Stimulated activated CD4-positive, alpha-beta T cell treated with anti-CD3 and anti-CD28 coated beads, Interleukin-1b, Interleukin-23, amount 100 ng/mL, for 1 hour (primary cell): ENCODE measurements around the gene RIPOR2.
"Not testable (repeated sequence)": the region's sequence is repeated elsewhere in the genome, so short reads cannot be mapped to it uniquely, and the experiment has no call there.

ENCODE experiments used
- DNase-seq, 2 donors: peaks; one replicate each; pipeline ENCODE4 v3.0.0-alpha.2; 2020; ENCODE audit warnings: low read depth in 2 of 2

RIPOR2 gene

DNA sequence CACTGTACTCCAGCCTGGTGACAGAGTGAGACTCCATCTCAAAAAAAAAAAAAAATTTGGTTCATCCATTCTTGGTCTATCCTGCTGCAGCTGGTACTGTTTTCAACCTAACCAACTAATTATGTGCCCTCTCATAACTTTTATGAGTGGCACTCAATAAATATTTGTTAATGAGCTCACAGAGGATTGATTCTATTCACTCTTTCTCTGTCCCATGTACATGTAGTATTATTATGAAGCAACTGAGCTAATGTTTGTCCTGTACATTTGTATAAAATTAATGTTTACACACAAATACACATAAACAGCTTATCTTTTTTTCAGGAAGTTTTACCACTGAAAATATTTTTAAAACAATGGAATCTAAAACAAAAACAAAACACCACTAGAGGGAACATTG lies 10.1 kb downstream of the RIPOR2 start:
- no peak for DNase-seq

DNA sequence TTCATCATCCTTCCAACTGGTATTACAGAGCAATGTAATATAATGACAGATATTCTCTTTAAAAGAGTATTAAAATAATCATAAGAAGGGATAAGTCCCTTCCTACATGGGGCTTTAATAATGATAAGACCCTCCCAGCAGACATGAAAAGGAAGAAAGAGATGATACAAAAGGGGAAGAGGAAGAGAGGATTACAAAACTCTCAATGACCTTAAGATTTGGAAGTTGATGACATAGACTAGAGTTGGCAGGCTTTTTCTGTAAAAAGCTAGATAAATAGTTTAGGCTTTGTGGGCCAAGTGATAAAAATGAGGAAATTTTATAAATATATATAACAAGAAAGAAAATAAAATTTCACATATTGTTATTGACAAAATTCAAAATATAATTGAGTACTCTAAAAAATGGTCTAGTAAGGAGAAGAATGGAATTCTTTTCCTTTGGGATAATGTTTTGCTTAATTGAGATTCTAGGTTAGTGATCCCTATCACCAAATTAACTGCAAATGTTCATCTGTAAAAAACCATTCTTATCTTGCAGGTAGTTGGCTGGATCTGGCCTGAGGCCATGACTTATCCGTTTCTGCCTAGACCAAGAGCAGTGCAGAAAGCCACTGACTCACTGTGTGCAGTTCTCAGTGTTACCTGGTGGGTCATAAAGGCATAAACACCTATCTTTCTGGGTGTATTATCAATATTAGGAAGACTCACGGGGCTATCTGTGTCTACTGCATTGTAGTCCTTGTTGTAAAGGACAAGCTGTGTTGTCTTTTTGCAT lies 11.0 kb downstream of the RIPOR2 start:
- no peak for DNase-seq

DNA sequence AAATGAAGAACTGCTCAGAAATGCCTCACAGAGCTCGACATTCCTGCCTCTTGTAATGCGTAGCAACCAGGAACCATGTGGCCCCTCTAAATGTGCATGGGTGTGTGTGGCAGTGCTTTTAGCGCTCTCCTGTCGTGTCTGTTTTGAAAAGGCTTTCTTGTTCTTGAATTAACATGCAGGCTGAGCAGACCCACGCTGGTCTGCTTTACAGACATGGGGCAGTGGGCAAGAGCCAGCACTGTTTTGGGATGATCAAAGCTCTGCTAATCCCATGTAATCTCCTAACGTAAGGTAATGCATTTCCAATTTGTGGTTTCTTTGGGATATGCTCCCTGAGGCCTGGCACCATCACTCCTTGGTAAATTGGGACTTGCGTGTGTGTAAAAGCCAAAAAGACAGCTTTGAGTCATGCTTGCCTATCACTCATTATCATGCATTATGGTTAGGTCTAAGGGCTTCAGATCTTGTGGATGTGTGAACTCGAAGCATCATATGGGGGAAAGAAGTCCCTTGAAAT lies 11.8 kb downstream of the RIPOR2 start:
- DNase-seq: no peak

DNA sequence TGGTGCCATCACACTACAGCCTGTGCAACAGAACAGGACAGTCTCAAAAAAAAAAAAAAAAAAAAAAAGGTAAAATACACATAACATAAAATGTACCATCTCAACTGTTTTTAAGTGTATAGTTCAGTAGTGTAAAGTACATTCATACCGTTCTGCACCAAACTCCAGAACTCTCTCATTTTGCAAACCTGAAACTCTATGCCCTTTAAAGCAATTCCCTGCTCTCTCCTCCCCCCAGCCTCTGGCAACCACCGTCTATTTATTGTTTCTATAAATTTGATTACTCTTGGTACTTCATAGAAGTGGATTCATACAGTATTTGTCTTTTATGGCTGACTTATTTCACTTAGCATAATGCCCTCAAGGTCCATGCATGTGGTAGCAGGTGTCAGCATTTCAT lies 12.9 kb downstream of the RIPOR2 start:
- DNase-seq: no peak

DNA sequence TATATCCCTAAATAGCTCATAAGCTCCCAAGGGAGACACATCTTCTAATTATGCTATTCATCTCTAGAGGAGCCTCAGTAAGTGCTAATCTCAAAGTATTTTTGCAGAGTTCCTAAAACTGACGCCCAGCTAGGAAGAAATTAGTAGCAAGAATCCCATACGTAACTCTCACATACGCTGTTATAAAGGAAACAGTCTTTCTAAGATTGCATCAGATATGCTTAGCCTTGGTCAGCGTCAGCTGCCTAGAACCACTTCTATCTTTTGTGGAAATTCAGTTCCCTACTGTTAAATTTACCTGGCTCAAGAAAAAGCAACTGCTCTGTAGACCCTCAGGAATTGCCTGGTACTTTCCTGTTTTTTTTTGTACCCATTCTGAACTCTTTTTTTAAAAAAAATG lies 13.6 kb downstream of the RIPOR2 start:
- no peak for DNase-seq

DNA sequence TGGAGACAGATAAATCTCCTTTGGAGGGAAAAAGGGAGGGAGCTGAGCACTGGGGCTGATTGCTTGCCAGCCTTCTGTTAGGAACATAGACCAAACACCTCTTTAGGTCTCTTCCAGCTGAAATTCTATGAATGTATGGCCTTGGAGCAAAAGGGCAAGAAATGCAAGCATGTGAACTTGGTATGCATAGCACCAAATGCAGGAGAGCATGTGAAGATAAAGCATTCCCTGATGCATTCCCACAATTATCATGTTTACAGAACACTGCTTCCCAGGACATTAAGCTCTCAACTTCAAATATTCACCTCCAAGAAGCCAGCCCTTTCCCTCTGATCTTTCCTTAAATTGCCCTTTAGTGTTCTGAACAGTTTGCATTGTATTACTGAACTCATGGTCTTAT lies 15.6 kb downstream of the RIPOR2 start:
- no peak for DNase-seq

DNA sequence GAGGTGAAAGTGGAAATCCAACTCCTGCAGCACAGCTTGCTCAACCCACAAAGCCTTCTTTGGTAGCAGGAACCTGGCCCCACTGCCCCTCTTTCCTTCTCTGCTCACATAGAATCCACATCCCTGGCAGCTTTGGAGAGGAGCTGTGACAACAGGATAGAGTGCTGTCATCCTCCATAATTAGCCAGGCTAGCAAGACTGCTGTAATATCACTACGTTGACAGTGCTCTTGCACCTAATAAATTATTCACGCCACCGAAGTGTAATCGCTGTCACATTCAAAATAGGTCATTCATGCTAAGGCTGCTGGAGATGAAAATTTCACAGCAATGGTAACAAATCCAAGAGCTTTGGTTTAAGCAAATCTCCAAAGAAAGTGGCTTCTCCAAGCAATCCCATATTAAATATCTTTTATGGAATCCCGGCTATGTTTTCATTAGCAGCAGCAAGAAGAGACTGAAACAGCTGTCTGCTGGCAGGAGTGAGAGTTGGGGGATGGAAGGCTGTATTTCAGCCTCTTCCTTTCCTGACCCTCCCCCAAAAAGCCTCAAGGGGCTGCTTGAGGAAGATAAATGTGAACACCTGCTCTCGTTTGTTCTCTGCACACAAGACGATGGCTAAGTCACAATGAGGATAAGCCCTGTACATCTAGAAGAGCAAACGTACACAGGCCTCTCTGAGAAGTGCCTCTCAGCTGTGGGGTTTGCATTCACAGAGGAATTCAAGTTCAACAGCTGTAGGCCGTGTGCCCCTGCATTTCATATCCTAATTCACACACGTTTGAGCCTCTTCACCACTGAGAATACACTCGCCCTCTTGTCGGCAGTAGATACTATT lies 16.5 kb downstream of the RIPOR2 start:
- DNase-seq: no peak

DNA sequence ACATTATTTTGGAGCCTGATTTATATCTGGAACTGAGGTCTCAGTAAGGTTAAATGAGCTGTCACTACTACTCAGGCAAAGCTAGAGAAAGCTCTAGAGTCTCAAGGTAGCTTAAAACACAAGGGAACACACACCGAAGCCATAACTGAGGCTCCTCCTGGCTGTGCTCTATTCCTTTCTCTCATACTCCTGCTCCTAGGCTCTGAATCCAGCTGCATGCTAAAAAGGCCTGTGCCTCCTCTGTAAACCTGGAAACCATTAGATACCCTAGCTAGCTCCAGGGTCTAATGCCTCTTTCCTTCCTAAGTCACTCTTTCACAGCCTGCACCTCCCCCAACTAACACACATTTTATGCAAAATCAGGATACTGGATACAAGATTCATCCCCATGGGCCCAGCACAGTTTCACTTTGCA lies 17.1 kb downstream of the RIPOR2 start:
- DNase-seq: no peak

DNA sequence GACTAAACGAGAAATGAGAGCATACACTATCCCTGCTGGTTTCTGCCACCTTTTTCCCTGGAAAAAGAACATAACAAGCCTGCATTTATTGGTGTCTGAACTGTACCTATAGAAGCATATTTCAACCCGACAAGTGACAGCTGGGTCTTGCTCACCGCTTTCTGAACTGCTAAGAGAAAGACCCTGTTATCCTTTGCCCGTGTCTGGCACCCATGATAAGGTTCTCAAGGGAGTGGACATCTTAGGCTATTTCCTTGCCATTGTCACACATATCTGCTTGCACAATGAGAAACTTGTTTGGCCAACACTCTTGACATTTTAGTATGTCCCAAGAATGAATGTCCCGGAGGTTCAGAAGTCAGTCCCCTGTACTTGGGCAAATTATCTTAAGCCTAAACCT lies 19.3 kb downstream of the RIPOR2 start:
- no peak for DNase-seq

DNA sequence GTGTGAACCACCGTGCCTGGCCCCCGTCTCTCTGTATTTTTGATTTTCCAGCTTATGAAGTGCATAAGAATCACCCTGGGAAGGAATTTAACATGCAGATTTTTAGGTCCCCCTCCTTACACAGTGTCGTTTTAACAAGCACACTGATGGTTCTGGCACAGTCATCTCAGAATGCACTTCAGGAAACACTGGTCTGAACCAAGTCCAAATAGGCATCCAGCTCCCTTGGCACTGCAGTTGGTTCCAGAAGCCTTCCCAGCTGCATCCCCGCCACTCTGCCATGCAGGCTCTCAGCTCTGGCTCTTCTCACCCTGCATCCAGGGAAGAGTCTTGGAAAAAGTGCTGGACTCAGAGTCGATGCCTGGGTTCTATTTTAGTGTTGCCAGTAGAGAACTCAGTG lies 20.1 kb downstream of the RIPOR2 start:
- DNase-seq: no peak

DNA sequence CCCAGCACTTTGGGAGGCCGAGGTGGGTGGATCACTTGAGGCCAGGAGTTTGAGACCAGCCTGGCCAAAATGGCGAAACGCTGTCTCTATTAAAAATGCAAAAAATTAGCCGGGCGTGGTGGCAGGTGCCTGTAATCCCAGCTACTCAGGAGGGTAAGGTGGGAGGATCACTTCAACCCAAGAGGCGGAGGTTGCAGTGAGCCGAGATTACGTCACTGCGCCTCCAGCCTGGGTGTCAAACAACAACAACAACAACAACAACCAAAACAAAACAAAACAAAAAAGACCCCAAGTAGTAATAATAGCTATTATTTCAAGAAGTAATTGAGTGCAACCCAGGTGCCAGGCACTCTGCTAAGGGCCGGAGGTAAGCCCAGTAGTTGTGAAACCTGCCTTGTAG lies 21.7 kb downstream of the RIPOR2 start:
- DNase-seq: not testable (repeated sequence)

DNA sequence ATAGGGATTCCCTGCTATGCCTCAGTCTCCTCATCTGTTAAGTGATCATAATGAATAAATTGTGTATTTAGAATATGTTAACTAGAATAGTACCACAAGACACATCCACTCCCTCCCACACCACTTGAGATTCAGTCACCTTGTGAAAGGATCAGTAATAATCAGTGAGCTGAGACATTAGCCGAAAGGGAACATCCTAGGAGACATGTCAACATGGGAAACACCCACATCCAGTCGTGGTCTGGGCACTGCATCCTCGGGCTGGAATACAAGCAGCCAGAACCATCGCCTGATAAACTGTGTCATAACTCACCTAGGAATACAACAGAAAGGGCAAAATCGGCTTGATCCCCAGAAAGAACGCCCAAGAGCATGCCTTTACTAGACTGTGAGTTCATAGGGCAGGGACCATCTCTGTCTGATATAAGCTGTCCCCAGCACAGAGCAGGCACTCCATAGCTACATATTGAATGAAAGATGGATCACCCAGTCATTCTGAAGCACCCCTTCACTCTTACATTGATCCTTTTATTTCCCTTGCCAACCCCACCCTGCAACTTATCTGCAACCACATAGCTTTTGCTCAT lies 23.9 kb downstream of the RIPOR2 start:
- DNase-seq: no peak

DNA sequence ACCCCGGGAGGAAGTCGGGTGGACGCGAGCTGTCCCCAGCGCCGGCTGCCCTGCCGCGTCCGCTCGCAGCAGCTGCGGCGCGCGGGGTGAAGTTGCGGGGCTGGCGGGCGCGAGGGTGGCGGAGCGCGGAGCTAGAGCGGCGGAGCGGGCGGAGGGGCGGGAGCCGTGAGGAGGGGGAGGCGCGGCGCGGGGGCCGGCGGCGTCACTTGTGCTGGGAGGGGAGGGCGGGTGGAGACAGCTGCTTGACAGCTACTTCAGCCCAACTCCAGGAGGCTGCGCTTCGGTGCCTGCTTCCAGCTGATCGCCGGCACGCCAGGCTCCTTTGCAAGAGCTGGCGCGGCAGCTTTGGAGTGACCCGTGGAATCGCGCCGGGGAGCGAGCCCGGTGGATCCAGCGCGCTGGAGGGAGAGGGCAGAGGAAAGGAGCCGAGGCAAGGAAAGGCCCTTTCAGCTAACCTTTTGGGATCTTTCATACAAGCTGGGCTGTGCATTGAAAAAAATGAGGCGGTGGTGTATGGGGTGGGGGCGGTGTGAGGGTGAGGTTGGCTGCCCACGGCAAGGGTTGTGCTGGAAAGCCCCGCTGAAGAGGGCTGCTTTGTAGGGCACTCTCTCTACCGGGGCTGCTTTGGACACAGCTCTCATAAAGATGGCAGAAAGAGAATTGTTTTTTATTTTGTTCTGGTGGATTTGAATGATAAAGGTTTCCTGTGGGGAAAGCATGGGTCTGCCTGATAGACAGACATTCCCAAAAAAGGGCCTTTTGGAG lies 24.6 kb downstream of the RIPOR2 start:
- peak in 1 of 2 donors; percentile 21 for DNase-seq

DNA sequence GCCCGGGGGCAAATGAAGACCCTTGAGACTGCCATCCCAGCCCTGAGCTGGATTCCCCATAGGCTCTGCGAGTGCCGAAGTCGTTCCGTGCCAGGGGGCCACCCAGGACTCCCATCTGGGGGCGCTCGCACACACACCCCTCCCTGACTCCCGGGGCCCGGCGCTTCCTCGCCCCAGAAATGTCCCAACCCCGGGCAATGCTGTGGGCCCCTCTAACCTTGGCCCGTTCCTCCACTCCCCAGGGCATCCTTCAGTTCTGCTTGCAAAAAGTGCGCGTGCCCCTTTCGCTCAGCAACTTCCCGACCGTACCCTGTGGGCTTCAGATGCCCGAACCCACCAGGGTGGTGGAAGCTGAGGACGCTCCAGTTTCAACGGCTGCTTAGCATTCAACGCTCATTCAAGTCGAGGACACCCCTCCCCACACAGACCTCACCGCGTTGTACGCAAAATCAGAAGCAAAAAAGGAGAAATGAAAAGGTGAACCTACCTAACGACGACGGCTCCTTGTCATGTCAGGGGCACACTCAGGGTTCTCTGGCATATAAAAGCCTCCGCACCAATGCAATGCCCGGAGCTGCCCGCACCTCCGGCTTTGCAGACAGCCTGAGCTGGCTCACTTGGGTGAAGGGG lies 25.3 kb downstream of the RIPOR2 start:
- no peak for DNase-seq

DNA sequence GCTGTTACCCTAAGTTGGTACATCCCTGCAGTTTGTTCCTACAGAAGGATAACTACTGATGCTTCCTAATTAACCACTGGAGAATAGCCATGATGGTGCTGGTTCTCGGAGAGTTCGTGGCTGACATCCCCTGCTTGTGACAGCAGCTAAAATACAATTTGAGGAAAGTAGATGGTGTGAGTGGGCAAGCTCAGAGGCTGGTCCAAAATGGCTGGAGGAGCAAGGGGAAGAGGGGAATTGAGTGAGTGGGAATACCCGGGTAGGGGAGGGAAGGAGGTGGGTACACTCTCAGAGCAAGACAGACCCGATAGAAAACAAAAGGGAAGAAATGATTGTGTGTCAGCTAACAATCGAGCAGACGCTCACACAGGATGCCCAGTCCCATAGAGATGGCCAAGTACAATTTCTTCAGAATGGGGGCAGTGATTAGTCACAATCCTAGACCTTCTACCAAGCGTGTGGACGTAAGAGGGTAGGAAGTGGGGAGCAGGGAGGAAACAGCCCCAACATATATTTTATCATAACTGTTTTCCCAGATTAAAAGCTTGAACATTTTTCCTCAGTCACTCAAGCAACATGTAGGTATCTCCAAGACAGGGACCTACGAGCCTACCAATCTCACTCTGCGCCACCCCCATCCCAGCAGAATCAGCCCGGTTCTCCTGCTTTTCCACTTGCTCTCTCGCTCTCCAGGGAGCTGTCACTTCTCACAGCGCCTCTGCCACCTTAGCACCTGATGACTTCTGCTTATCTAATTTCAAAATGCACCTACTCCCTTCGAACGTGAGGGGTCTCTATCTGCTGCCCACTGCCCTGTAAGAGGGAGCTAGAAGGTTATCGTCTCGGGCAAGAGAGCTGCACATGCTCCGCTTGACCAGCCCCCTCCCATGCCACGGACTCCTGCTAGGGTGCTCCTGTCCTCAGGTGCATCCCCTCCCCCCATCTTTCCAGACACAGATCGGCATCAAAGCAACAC lies 26.2 kb downstream of the RIPOR2 start:
- DNase-seq: no peak

DNA sequence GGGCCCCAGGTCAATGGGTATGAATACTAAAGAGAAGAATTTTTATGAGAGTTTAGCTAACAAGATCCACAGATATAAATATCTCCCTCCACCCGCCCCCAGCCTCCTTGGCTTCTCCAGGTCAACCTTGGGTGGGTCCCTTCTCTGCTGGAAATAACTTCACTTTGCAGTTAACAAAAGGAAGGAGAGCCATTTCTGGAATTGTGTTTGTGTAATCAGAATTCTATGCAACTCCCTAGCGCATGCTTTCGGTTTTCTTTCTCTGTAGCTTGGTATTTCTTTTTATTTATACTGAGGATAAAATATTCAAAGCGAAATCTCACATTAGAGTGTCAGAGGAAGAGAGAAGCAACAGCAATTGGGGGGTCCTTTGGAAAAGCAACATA lies 27.1 kb downstream of the RIPOR2 start:
- DNase-seq: no peak

DNA sequence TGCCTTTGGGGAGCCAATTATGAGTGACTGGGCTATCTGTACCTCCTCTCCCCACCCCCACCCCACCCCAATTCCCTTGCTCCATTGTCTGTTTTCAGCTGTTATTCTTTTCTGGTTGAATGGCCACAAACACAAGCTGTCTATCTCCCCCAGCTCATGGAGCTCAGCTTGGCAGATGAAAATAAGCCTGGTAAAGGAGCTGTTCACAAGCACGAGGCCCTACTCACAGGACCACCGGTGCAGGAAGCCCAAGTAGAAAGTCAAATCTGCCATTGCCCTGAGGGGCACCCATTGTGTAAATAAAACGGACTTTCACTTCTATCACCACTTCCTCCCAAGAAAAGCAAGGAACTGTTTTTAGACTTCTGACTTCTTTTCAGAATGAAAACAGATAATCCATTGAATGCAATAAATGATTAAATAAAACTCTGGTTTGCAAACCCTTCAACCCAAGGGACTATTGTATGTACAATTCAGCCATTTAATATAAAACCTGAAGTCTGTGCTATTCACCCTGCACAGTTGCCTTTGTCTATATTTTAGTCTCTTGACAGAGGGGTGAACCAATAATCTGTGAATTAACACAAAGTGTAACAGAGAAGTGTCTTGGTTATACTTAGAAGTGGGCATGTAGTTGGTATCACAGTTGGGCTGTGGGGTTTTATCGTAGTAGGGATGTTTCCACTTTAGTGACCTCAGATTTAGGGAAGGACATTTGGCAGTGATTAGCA lies 27.7 kb downstream of the RIPOR2 start:
- DNase-seq: no peak

DNA sequence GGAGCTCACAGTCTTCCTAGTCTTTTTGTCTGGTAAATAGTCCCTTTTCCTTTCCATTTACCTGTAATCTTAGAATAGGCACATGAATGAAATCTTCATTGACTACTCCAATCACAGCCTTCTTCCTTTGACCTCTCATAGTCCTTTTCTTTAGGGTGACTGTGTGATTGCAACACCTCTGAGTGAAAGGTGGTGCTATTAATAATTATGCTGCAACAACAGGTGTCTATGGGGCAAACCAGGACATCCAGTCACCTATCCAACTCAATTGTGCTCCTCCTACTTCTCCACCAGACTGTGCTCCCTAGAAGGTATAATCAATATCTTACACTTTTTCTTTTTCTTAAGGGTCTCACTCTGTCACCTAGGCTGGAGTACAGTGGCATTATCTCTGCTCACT lies 29.4 kb downstream of the RIPOR2 start:
- no peak for DNase-seq

DNA sequence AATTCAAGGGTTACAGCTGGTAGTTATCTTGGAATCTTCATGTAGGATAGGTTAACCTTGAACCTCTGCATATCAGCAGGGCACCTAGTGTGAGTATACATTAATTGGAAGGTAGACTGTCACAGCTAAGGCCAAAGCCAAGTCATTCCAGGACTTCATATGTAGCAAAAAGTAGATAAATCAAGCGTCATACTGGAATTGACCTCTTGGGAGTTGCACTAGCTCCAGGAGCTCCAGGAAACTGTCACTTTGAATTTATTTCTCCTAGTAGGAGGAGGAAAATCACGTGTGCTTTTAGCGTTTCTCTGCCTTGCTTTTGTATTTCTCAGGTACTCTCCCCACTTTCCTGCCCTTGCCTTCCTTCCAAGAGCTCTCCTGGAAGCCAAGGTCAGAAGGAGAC lies 30.3 kb downstream of the RIPOR2 start:
- no peak for DNase-seq

DNA sequence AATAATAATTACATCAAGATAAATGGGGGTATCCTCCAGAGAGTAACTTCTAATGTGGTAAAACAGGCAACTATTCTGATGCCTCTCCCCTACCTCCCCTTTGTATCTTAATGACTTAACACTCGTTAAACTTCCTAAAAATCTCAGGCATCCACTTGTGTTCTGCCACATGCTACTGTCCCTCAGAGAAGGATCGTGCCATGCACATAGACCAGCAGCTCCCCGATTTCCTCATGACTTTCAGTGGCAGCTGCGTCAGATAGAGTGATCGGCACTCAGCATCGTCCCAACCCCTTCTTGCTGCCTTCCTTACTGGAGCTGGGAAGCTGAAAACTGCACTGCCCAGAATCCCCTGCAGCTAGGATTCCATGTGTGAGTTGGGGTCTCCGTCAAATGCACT lies 32.1 kb downstream of the RIPOR2 start:
- no peak for DNase-seq
